Brain pericyte (primary cell): ENCODE data around the gene IDUA.
"Not testable (repeated sequence)": the region's sequence is repeated elsewhere in the genome, so short reads cannot be mapped to it uniquely, and the experiment has no call there.

ENCODE experiments used
- DNase-seq: peaks from one replicate; pipeline ENCODE4 v3.0.0-alpha.2; 2012; ENCODE audit warnings: low read depth, low spot score

IDUA gene

DNA sequence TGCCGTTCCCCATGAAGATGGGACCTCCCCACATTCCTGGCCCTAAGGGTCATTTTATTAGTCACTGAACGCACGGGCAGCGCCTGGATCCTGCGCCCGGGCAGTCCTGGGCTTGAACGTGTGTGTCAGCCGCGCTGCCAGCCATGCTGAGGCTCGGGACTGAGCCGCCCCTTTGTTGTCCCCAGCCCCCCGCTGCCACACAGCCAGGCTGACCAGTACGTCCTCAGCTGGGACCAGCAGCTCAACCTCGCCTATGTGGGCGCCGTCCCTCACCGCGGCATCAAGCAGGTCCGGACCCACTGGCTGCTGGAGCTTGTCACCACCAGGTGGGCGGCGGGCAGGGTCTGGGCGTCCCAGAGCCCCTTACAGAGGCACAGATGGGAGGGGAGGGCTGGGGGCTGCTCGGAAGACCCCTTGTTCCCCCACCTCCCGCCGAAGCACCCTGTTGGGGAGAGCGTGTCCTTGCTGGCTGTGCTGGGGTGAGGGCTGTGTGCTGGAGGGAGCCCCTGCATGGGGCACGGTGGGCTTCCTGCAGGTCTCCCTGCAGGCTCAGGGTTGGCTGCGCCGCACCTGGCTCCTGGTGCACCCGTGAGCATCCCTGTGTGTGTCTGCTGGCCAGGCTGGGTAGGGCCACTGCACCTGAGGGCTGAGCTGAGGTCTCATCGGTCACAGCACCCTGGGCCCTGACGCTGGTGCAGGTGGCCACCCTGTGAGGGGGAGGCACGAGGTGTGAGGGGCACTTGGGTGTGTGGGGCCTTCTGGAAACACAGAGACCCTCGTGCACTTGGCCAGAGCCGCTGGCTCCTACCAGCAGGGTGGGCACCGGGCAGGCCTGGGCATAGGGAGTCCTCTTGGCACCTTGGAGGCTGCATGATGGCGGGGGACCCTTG is 1.0 kb downstream of the IDUA start:
- DNase-seq = no peak

DNA sequence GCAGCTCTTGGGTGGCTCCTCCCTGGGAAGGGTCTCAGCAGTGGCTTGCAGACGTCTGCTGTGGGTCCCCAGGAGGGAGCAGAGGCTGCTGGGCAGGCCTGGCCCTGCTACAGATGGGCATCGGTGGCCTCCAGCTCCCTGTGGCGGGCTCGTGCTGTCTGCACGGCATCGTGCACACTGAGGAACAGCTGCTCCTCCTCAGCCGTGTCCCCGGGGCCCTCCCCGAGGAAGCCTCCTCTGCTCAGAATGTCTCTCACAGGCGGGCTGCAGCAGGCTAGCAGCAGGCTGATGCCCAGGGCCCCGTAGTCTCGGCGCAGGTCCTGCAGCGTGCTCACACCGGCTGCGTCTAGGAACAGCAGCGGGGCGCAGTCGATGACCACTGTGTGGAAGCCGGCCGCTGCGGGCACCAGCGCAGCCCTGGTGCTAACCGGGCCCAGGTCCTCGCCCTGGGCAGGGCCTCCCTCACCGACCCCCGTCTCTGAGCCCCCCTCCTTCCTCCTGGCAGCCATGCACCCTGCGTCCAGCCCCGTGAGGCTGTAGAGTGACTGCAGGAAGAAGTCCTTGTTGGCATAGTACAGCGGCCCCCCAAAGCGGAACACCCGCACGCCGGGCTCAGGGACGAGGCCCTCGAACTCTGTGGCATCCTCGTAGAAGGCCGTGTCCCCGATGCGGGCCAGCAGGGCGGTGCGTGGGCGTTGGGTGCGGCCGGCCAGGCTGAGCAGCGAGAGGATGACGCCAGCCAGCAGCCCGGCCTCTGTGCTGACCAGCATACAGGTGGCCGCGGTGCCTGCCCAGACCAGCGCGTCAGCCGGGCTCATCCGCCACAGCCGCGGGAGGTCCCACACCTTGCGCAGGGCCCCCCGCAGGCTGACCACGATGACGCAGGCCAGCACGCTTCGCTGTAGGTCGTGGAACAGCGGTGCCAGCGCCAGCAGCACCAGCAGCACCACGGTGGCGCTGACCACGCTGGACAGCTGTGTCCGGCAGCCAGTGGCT is 2.2 kb downstream of the IDUA start:
- DNase-seq = no peak

DNA sequence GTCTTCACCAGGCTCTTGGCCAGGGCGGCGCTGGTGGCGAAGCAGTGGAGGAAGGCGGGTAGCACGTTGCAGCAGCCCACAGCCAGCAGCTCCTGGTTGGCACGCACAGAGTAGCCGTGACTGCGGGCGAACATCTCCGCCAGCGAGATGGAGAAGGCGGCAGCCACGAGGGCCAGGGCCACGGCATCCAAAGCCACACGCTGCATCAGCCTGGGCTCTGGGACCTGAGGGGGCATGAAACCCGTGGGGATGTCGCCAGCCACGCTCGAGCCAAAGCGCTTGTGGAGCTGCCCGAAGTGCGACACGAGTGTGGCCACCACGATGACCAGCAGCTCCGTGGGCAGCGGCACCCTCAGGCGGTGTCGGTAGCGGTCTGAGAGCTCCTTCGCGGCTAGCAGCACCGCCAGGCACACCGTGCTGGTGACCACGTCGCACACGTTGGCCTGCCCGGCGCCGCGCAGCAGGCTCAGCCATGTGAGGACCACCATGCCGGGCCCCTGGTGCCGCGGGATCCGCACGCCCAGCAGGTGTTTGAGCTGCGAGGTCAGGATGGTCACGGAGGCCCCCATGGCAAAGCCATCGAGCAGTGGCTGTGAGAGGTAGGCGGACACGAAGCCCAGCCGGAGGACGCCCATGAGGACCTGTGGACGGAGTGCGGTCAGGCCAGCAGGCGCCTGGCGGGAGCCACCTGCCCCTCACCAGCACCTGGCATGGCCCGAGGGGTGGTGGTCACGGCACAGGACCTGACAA is 3.1 kb downstream of the IDUA start:
- DNase-seq = no peak

DNA sequence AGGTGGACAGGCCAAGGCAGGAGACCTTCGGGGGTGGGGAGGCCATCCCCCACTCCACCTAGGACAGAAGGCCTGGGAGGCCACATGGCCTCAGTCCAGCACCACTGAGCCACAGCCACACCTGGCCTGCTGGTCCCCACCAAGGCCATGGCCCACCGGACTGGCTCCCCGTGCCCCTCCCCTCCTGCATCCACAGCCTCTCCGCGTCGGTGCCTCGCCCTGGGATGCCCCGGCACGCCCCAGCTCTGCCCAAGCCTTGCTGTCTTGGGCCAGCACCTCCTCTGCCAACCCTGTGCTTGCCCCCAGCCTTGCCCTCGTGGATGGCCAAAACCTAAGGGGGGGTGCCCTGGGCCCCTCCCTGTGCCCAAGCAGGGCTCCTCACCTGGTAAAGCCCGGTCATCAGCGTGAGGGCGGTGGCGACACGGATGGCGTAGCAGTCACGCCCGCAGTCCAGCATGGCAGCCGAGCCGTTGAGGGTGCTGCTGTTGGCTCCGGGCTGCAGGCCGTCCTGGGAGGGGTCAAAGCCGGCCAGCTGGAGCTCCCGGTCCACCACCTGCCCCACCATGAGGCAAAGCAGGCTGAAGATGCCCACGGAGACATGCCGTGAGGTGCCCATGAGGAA is 4.0 kb downstream of the IDUA start:
- no peak for DNase-seq

DNA sequence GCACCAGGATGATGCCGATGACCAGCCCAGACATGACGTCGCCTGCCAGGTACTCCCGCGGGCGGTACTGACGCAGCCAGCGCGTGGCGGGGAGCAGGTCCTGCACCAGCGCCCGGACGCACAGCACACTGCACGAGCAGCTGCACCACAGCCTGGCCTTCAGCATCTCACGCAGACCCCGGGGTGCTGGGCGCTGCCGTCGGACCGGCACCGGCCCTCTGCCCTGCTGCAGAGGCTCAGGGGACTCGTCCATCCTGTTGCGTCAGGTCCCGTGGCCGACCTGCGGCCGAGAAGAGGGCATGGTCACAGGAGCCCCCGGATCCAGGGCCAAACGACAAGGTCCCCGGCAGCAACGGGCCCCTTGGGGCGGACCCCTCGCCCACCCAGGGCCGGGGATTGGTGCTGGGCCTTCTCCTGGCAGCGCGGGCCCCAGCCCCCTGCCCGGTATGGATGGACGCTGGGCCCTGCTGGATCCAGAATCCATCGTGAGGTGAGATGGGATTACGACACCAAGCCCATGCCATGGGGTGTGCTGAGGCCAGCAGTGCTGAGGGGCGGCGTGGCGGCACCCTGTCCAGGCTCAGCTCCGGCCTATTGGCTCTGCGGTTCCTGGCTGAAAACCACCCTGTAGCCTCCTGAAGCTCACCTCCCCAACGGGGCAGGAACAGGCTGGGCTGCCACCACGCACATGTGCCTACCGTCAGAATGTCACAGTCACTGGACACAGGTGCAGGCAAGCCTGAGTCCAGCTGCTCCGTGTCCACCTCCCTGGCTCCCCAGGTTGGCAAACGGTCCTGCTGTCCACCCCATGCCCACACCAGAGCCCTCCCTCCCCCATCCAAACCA is 4.8 kb downstream of the IDUA start:
- no peak for DNase-seq

DNA sequence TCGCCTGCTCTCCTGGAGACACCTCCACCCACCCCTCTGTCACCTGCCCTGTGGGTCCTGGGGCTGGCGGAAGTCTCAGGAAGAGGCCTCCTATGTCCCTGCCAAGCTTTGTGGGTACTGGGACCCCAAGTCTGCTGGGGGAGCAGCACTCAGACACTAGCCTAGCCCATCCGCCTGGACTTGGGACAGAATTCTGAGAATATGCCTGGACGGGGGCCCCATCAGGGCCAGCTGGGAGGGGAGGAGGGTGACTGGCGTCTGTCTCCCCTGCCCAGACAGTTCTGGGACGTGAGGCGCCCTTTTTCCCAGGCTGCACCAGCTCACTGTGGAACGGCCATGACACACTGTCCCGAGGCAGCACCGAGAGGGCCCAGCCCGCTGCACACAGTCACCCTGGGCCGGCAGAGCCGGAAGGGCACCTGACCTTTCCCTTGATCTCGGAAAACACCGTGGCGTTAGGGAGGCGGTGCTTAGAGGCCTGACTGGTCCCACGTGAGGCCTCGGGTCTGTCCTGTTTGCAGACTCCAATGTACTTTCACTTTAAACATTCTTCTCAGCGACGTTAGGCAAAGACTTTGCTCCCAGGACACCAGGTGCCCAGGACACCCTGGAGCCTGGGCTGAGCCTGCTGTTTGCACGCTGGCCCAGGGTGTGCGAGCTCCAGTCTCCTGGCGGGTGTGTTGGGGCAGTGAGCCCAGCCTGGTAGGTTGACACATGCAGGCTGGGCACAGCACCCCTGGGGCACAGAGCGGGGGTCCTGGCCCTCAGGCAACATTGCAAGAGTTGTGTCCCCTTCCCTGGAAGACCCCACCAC is 5.7 kb downstream of the IDUA start:
- DNase-seq = no peak

DNA sequence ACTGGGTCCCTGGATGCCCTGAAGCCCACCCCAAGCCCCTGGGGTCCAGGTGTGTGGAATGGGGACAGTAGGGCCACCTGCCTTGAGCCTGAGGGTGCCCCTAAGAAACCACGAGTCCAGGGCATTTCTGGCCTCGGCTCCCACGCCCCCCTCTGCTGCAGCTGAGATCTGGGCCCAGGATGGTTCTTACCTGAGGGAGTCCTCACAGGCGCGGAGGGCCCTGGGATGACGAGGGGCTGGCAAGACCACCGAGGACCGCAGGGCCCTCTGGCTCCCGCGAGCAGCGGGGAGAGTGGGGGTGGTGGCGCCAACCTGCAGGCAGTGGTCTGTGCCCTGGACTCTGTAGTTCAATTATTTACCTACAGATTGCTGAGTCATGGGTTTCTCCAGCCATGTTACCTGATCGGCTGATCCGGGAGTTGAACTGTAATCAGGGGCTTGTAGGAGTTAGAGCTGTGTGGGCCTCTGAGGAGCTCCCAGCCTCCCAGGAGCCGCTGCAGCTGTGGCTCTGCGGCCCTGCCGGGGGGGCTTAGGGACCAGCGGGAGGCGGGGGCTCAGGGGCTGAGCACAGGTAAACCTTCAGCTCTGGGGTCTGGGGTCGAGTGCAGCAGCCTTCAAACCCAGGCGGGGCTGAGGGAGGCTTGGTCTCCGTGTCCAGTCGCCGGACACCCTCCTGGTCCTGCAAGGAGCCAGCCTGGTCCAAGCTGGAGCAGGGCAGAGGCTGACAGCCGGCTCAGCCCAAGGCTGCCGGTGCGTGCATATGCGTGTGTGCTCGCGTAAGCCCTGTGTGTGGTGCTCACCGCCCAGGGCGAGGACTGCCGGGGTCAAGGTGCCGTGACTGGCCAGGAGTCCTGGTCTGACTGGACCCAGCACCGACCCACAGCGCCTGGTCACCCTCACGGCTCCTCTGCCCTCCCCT is 6.5 kb downstream of the IDUA start, which contains the start of gene SLC26A1:
TSS of gene SLC26A1 (minus strand) at position 294 of the 919 bp plus-strand sequence. CDS start 1,701 bp downstream, outside the sequence.
- no peak for DNase-seq

DNA sequence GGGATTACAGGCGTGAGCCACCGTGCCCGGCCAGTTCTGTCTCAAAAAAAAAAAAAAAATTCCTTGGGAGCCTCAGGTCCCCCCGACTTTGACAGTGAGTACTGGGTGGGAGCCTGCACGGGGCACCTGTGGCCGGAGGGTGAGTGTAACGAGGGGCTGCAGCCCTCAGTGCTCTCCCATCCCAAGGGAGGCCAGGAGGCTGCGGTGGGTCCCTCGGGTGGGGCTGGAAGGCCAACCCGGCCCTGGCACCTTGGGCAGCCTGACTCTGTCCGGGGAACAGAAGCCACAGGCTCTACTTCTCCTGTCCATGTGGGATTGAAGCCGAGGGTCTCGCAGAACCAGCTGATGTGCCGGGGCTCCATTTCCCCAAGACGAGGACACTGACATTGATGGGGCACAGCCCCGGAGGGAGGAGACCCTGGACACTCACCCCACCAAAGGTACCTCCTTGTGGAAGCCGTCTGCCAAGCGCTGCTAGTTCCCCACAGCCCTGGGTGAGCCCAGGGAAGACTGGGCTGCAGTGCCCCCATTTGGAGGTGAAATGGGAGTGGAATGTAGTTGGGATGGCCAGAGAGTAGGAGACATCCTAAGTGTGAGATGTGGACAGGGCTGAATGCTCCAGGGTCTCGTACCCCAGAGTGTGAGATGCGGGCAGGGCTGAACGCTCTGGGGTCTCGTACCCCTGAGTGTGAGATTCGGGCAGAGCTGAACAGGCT is 8.6 kb downstream of the IDUA start:
- no peak for DNase-seq

DNA sequence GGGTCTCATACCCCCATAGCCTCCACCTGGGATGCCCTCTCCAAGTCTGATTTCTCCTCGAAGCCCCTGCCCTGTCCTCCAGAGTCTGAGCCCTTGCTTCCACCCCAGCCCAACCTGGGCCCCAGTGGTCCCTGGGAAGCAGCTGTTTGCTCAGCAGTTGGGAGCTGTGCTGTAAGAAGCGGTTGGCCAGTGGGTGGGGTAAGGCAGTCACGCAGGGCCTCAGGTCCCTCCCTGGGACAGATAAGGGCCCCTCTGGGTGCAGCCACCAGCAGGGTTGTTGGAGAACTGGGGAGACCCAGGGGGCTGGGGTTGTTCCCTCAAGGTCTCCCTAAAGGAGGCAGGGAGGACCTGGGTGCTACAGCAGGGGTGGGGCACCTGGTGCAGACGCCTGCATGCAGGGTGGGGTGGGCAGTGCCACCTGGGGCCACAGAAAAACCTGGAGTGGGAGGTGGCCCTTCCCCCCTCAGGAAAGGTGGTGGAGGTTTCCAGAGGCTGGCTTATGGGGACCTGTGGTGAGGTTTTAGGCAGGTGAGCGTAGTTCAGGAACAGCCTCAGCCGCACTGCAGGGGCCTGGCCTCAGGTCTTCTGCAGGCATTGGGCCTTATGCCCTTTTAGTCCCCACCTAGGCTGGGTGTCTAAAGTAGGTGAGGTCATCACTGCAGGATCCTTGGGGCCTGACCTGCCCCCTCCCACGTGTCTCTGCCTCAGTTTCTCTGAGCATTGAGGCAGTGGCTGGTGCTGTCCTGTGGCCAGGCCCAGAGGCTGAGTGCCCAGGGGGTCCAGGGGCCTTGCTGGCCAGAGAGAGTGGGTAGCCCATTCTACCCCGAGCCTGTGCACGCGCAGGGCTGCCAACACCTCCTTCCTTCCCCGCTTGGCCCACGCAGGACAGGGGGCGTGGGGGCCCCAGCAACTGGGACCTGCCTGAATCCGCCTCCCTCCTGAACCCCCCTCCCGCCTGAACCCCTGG is 9.5 kb downstream of the IDUA start:
- DNase-seq = no peak

DNA sequence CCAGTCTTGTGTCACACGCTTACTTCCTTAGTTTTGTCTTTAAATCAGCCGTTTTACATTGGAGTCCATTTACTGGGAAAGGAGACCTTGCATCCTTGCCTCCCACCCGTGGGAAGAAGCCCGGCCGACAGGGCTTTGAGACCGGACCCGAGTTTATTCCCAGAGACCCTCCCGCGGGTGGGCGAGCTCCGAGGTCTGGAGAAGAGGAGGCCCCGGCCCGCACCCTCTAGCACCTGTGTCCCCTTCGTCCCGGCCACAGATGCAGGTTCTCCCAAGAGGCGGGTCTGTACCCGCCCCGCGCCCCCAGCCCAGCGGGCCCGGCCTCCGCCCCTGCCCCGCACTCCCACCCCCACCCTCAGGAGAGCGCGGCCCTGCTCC is 10.1 kb downstream of the IDUA start:
- DNase-seq = no peak

DNA sequence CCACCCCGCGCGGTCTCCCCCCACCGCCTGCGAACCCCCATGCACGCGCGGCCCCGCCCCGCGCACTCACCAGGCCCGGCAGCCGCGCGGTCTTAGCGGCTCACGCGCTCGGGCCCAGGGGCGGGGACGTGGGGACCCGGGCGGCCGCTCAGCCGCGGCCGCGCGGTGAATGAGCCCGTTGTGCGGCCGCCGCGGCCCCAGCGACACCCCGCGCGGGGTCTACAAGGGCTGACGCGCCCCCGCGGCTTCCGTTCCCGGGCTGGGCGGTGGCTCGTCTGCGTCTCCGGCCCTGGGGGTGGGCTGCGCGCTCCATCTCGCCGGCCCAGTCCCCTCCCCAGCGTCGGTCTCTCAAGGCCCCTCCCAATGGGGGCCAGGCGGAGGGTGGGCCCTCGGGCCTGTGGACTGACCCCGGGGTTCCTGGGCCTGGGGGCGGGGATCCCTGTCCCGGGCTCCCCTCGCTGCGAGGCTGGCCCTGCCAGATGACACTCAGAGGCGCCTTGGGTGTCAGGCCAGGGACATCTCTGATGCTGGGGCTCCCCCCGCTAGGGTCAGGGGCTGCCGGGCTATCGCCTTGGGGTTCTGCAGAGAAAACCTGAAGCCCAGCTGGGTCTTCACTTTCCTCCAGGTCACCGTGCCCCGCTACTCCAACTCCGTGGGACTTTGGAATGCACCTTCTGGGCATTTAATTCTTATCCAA is 10.7 kb downstream of the IDUA start:
- DNase-seq = no peak

DNA sequence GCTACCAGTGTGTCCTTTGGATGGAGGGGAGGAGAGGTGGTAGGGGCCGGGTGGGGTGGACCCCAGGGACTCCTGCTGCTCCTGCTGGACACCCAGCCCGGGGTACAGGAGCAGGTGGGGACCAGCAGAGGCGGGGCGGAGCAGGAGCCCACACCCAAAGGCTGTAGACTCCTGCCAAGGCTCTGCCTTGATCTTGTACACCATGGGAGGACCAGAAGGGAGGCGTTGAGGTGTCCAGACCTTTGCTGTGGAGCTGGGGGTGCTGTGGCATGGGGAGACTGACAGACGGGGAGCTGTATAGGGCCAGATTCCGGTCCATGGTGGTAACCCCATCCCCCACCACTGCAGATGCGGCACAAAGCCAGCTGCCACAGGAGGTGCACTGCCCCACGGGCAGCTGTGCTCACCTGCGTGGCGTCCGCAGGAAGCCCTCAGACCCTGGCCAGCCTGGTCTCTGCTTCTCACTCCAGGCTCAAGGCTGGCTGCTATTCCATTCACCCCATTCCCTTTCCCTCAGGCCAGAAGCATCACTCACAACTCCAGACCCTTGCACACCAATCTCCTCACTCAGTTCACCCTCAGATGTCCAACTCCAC is 11.3 kb downstream of the IDUA start:
- DNase-seq = no peak

DNA sequence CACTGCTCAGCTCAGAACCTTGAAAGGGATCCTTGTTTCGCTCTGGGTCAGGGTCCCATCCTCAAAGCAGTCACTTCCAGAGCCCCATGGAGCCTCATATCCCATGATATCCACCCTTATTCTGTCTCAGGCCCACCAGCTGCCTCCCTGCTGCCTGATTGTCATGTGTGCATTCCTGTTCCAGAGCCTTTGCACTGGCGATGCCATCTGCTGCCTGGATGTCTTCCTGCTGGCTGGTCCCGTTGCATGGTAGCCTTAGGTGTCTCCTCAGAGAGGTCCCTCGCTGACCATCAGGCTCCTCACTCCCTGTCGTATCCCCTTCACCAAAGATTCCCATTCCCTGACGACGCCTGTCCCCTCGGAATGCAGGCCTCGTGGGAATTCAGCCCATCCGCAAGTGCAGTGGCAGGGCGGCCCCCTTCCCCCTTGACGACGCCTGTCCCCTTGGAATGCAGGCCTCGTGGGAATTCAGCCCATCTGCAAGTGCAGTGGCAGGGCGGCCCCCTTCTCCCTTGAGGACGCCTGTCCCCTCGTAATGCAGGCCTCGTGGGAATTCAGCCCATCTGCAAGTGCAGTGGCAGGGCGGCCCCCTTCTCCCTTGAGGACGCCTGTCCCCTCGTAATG is 12.5 kb downstream of the IDUA start:
- not testable (repeated sequence) for DNase-seq

DNA sequence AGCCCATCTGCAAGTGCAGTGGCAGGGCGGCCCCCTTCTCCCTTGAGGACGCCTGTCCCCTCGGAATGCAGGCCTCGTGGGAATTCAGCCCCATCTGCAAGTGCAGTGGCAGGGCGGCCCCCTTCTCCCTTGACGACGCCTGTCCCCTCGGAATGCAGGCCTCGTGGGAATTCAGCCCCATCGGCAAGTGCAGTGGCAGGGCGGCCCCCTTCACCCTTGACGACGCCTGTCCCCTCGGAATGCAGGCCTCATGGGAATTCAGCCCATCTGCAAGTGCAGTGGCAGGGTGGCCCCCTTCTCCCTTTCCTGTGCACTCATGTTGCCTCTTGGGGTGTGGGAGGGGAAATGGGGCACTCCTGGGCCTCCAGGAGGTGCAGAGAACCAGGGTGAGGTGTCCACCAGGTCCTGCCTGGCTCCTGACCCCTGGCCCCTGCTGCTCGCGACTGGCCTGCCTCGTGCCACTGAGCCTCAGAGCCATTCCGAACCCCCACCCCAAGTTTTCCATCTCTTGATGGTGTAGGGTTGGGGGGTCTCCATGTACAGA is 13.1 kb downstream of the IDUA start:
- no peak for DNase-seq
